Measurements from ENCODE around the gene STK33.

Gene STK33

GRCh38 chr11:8604078-8604723 lies 10.2 kb upstream of the STK33 start:
- peak; percentile 80 for FAIRE-seq
- DNase-seq (ENCODE audit: insufficient read length, low spot score): peak; percentile 31

DNA sequence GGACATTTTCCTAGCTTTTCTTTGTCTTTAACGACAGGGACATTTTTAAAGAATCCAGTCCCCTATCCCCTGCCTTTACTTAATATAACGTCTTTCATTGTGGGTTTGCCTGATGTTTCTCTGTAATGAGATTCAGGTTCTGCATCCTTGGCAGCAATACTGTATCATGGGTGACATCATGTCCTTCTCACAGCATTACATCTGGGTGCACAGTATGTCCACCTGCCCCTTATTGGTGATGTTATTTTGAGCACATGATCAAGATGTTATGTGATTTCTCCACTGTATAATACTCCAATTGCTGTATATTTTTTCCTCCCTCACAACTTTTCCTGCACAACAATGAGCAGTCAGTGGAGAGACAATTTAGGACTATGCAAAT lies 9.7 kb upstream of the STK33 start:
- DNase-seq (ENCODE audit: insufficient read length, low spot score) (no peak), FAIRE-seq (no peak)

- DNase-seq (ENCODE audit: insufficient read length, low spot score) (no peak), FAIRE-seq (no peak)
Observed at GRCh38 chr11:8601376-8602133, 7.5 kb upstream of the STK33 start.

GRCh38 chr11:8598506-8598905 lies 4.5 kb upstream of the STK33 start:
- DNase-seq (ENCODE audit: insufficient read length, low spot score): no peak
- FAIRE-seq: no peak

DNA sequence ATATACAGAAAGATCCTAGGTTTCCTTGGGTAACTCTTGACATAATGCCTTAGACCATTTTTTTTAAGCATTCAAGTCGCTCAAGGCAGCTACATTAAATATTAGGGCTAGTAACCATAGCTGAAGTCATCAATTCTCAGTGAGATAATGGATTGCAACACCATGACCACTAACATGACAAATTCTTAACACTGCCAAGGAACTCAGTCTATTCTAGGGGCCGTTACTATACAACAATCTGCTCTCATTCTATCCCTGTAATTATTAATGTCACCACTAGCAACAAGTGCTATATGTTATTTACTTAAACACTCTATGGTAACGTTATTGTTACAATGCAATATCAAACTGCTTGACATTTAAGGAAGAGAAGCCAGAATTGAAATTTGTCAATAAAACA lies 3.2 kb upstream of the STK33 start:
- no peak for DNase-seq (ENCODE audit: insufficient read length, low spot score)
- FAIRE-seq: no peak

- FAIRE-seq: no peak
- no peak for DNase-seq (ENCODE audit: insufficient read length, low spot score)
Observed at GRCh38 chr11:8596504-8597046, 2.5 kb upstream of the STK33 start.

DNA sequence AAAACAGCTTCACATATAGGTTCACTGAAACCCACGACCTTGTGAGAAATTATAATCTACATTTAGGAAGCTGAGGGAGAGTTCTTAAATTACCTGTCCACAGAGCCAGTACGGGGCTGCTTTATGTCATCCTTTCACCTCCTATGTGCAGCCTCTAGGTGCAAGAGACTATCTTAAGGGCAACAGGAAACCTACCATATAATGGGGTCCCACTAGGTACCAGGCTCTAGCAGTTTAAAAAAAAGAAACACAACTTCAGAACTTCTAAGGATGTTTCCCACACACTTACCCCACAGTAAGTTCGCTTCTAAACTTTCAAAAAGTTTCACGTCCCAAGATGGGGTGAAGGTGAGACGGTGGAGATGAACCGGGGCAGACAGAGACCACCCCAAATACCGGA lies 573 bp downstream of the STK33 start:
- FAIRE-seq (peak; percentile 79), DNase-seq (ENCODE audit: insufficient read length, low spot score) (no peak)

DNA sequence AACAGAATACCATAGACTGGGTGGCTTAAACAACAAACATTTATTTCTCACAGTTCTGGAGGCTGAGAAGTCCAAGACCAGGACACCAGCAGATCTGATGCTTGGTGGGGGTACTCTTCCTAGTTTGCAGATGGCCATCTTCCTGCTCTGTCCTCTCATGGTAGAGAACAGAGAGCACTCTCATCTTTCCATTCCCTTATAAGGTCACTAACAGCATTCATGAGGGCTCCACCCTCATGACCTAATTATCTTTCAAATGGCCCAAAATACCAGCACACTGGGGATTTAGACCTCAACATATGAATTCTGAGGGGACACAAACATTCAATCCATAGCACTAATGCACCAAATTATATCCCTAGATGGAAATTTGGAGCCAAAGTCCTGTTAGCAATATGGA lies 6.1 kb downstream of the STK33 start:
- DNase-seq (ENCODE audit: insufficient read length, low spot score) (no peak), FAIRE-seq (no peak)

- DNase-seq (ENCODE audit: insufficient read length, low spot score): no peak
Observed at GRCh38 chr11:8586805-8587204, 7.2 kb downstream of the STK33 start.

DNA sequence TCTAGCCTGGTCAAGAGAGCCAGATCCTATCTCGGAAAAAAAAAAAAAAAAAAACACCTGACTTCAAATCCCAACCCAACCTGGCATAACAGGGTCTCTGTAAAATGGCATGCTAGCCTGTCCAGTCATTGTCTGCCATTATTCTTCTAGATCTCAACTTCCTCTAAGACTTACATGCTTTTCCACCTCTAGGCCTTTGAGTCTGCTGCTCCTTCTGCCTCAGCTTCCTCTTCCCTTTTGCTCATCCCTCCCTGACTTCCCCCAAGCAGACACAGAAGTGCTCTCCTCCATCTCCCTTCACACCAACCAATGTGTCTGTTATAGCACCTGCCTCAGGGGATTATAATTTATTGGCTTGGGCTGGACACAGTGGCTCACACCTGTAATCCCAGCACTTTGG lies 7.8 kb downstream of the STK33 start:
- DNase-seq (ENCODE audit: insufficient read length, low spot score) (no peak), FAIRE-seq (no peak)

More at GRCh38 chr11:8586805-8587204, 7.2 kb downstream of the STK33 start:
- FAIRE-seq: no peak

DNA sequence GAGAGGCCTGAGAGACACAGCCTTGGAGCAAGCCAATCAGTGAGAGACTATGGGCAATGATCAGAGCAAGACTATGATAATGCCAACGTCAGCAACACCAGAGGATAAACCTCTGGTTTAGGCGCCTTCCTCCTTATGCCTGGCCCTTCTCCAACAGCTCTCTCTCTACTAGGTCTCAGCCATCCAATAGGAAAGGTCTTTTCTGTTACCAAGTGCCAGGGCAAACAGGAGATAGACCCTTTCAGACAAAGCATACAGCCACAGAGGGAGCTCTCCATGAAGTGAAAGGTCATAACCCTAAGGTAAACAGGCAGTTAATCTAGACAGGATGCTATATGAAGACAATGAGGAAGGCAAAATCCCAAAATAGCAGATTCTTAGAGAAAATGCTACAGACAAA lies 9.5 kb downstream of the STK33 start:
- no peak for FAIRE-seq
- DNase-seq (ENCODE audit: insufficient read length, low spot score): no peak

GRCh38 chr11:8584082-8584481 lies 9.9 kb downstream of the STK33 start:
- no peak for DNase-seq (ENCODE audit: insufficient read length, low spot score)

DNA sequence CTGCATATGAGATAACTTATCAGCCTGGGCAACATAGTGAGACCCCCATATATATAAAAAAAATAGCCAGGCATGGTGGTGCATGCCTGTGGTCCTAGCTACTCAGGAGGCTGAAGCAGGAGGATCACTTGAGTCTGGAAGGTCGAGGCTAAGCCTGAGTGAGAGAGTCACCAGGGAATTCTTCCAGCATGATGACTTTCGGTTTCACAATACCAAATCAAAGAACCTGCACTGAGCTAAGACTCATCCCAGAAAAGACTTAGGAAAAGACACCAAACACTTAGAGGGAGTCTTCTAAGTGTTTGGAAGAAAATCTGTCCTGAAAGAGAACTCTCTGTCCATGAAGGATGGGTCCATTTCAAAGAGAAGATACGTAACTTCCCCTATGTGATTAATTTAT lies 12.7 kb downstream of the STK33 start:
- DNase-seq (ENCODE audit: insufficient read length, low spot score): no peak
- no peak for FAIRE-seq

More at GRCh38 chr11:8584082-8584481, 9.9 kb downstream of the STK33 start:
- no peak for FAIRE-seq

GRCh38 chr11:8577791-8578581 lies 16.0 kb downstream of the STK33 start:
- FAIRE-seq (no peak), DNase-seq (ENCODE audit: insufficient read length, low spot score) (no peak)

GRCh38 chr11:8574798-8575197 lies 19.2 kb downstream of the STK33 start:
- no peak for DNase-seq (ENCODE audit: insufficient read length, low spot score)
- FAIRE-seq: no peak

DNA sequence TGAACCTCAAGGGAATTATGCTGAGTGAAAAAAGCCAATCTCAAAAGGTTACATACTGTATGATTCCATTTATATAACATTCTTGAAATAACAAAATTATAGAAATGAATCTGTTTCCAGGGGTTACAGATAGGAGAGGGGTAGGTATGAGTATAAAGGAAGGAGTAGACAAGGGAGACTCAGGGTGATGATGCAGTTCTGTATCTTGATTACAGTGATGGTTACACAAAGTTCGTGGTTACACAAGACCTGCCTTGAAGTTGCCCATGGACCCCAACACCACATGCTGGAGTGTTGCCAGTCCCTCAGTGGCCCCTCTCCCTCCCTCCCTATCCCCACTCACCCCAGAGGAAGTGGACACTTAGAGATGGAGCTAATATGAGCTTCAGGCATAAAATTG lies 20.3 kb downstream of the STK33 start:
- FAIRE-seq (no peak), DNase-seq (ENCODE audit: insufficient read length, low spot score) (no peak)

- DNase-seq (ENCODE audit: insufficient read length, low spot score) (no peak), FAIRE-seq (peak; percentile 8)
Observed at GRCh38 chr11:8567602-8568198, 26.3 kb downstream of the STK33 start.

- peak; percentile 66 for FAIRE-seq
- DNase-seq (ENCODE audit: insufficient read length, low spot score): no peak
Observed at GRCh38 chr11:8566613-8567210, 27.3 kb downstream of the STK33 start.

GRCh38 chr11:8564526-8564925 lies 29.5 kb downstream of the STK33 start:
- DNase-seq (ENCODE audit: insufficient read length, low spot score): no peak
- FAIRE-seq: no peak

DNA sequence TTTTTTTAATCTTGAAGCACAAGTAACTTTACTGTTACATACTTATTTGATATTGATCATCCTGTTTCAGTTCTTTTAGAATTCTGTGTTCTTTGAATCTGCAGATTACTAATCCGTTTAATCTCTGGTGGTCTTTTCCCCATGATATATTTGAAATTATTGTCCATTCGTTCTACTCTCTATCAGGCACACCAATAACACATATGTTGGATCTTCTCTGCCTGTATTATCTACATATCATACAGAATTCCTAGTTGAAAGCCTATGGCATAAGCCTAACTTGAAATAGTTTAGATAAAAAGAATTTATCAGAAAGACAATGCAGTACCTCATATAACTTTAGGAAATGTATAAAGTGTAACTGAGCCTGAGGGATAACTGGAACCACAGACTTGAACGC lies 32.6 kb downstream of the STK33 start:
- no peak for DNase-seq (ENCODE audit: insufficient read length, low spot score)
- FAIRE-seq: no peak

DNA sequence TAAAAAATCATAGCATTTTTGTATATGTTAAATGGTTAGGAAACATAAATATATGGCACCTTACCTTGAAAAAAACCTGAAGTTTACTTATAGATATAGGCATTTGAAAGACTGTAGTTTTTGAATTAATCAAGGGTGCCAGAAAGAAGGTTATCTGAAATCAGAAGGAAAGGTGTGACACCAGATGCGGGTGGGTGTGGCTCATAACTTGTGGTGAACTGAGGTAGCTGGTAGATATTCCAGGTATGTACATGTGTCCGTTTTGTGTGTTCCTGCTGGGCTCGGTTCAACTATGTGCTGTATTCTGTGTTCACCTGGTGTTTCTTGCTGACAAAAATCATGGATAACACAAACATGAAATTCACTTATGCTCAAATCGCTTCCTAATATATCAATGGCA lies 35.6 kb downstream of the STK33 start:
- FAIRE-seq: no peak

More for the DNA sequence above, 35.6 kb downstream of the STK33 start:
- no peak for DNase-seq (ENCODE audit: insufficient read length, low spot score)
